K562 (cell line): Measurements from ENCODE around the gene IRF9. TPM values are rescaled to one million over a fixed set of nuclear protein-coding genes. Genes with fewer than 3 reads are reported as not detected.

ENCODE experiments used
- CCNT2 ChIP-seq: IDR thresholded peaks from 2 replicates; pipeline ENCODE4 v1.6.1; 2011; ENCODE audit warnings: borderline replicate concordance, low read depth, mild to moderate bottlenecking, moderate library complexity, mixed read lengths, low read length; ENCODE audit not compliant: insufficient read length; ENCODE audit errors: extremely low read depth
- CREB1 ChIP-seq, 2 experiments: sonication (generic) in 1 of 2; formaldehyde crosslinking in 1 of 2; IDR thresholded peaks; 2 replicates each; pipeline versions ENCODE4 v1.6.1 to v1.8.0; 2012 to 2022; ENCODE audit warnings: inconsistent platforms in 1 of 2, mild to moderate bottlenecking in 1 of 2, missing genetic modification reagents in 1 of 2, moderate library complexity in 1 of 2
- EP300 ChIP-seq: IDR thresholded peaks from 2 replicates; pipeline ENCODE4 v1.6.1; 2012; ENCODE audit warnings: low read length, improper control_type of control experiment
- FIP1L1 ChIP-seq: fragments of 200-400 bp; formaldehyde crosslinking; IDR thresholded peaks from 2 replicates; pipeline ENCODE4 v1.6.1; 2018; ENCODE audit warnings: mild to moderate bottlenecking, low read depth, low read length; ENCODE audit not compliant: poor library complexity, severe bottlenecking
- GABPB2 ChIP-seq: fragments of 250-450 bp; sonication (Bioruptor Pico); conservative IDR thresholded peaks from 2 replicates; pipeline ENCODE4 v1.5.1; 2021; ENCODE audit warnings: mild to moderate bottlenecking
- GATAD2B ChIP-seq: fragments of 450-650 bp; IDR thresholded peaks from 2 replicates; pipeline ENCODE4 v1.6.1; 2017; ENCODE audit warnings: mild to moderate bottlenecking, borderline replicate concordance
- HNRNPK ChIP-seq: fragments of 200-400 bp; formaldehyde crosslinking; IDR thresholded peaks from one replicate; pipeline ENCODE4 v1.6.1; 2018; ENCODE audit warnings: mild to moderate bottlenecking, low read depth, low read length; ENCODE audit not compliant: poor library complexity, severe bottlenecking
- KAT8 ChIP-seq: fragments of 450-650 bp; IDR thresholded peaks from 2 replicates; pipeline ENCODE4 v1.6.1; 2016; ENCODE audit warnings: low read depth, mild to moderate bottlenecking
- LARP7 ChIP-seq: fragments of 450-650 bp; IDR thresholded peaks from 2 replicates; pipeline ENCODE4 v1.6.1; 2016
- NFRKB ChIP-seq: fragments of 450-650 bp; IDR thresholded peaks from 2 replicates; pipeline ENCODE4 v1.6.1; 2016; ENCODE audit warnings: low read depth
- NONO ChIP-seq, 2 experiments: fragments of 200-400 bp in 1 of 2; fragments of 450-650 bp in 1 of 2; formaldehyde crosslinking in 1 of 2; IDR thresholded peaks; 2 replicates each; pipeline ENCODE4 v1.6.1; 2017; ENCODE audit warnings: low read depth in 2 of 2, mild to moderate bottlenecking in 2 of 2, moderate library complexity in 2 of 2, low read length in 1 of 2
- RFX7 ChIP-seq: fragments of 250-450 bp; sonication (Bioruptor Pico); IDR thresholded peaks from 2 replicates; pipeline ENCODE4 v1.5.1; 2021; ENCODE audit warnings: mild to moderate bottlenecking
- TARDBP ChIP-seq: fragments of 450-650 bp; IDR thresholded peaks from 2 replicates; pipeline ENCODE4 v1.6.1; 2016
- TCF7L2 ChIP-seq: fragments of 150-350 bp; IDR thresholded peaks from 2 replicates; pipeline ENCODE4 v1.6.1; 2016; ENCODE audit warnings: low read depth, mild to moderate bottlenecking, low read length, moderate library complexity
- ZKSCAN3 ChIP-seq: fragments of 250-450 bp; sonication (Bioruptor Pico); IDR thresholded peaks from 2 replicates; pipeline ENCODE4 v1.4.0; 2020
- ZNF143 ChIP-seq: sonication (generic); formaldehyde crosslinking; IDR thresholded peaks from 2 replicates; pipeline ENCODE4 v1.9.0; 2022; ENCODE audit warnings: mild to moderate bottlenecking, missing genetic modification reagents
- ZNF174 ChIP-seq: fragments of 250-450 bp; sonication (Bioruptor Pico); IDR thresholded peaks from 2 replicates; pipeline ENCODE4 v1.4.0; 2020; ENCODE audit warnings: mild to moderate bottlenecking
- ZNF253 ChIP-seq: fragments of 250-450 bp; sonication (Bioruptor Pico); conservative IDR thresholded peaks from 2 replicates; pipeline ENCODE4 v1.6.1; 2021; ENCODE audit warnings: mild to moderate bottlenecking
- ZNF583 ChIP-seq: fragments of 250-450 bp; sonication (Bioruptor Pico); IDR thresholded peaks from 2 replicates; pipeline ENCODE4 v1.4.0; 2020
- ZNF584 ChIP-seq: fragments of 200-800 bp; sonication (Bioruptor generic); IDR thresholded peaks from 2 replicates; pipeline ENCODE4 v1.6.1; 2016; ENCODE audit warnings: low read depth, mild to moderate bottlenecking, missing genetic modification characterization, missing compliant biosample characterization
- ZZZ3 ChIP-seq: fragments of 450-650 bp; IDR thresholded peaks from 2 replicates; pipeline ENCODE4 v1.6.1; 2016; ENCODE audit warnings: antibody characterized with exemption, mild to moderate bottlenecking, moderate library complexity
- polyA plus RNA-seq, 8 experiments: library from polyadenylated mRNA; depleted of rRNA in 4 of 8; stranded (reverse) in 5 of 8; unstranded in 3 of 8; fragments of >200 nt; fragmentation: Nextera tagmentation in 2 of 8; fragmentation: Illumina TruSeq in 1 of 8; extraction: Ambion mirVana in 2 of 8; extraction: Trizol in 1 of 8; gene quantifications; 2 replicates each; pipeline versions ENCODE4 v1.2.1 to v1.2.3, GENCODE V29; 2011 to 2014; ENCODE audit warnings: inconsistent platforms in 1 of 8, missing spikeins in 1 of 8
- total RNA-seq, 7 experiments: library from RNA; depleted of rRNA in 6 of 7; stranded (reverse); fragments of >200 nt in 6 of 7; fragmentation: Illumina TruSeq in 2 of 7; extraction: Trizol in 2 of 7; gene quantifications; 2 replicates each; pipeline versions ENCODE4 v1.2.1 to v1.2.3, GENCODE V29; 2011 to 2021; ENCODE audit warnings: low replicate concordance in 1 of 7
- TF ChIP-seq, protein P1 (sequence below): sonication (generic); formaldehyde crosslinking; IDR thresholded peaks from 2 replicates; pipeline ENCODE4 v1.8.0; 2022; ENCODE audit warnings: missing genetic modification reagents, mild to moderate bottlenecking, borderline replicate concordance
- TF ChIP-seq, protein P2 (sequence below): sonication (generic); formaldehyde crosslinking; IDR thresholded peaks from 2 replicates; pipeline ENCODE4 v1.8.0; 2022; ENCODE audit warnings: mild to moderate bottlenecking, missing genetic modification reagents
- TF ChIP-seq, protein P3 (sequence below): fragments of 450-650 bp; IDR thresholded peaks from 2 replicates; pipeline ENCODE4 v1.6.1; 2016; ENCODE audit warnings: antibody characterized with exemption

The IRF9 gene
- total and polyA plus RNA-seq, 9 of the 15 experiments (the other 6 are each of a cell fraction or from before 2014, with no cell fraction given): 0.79 to 14.8 (median 6.1) TPM

DNA sequence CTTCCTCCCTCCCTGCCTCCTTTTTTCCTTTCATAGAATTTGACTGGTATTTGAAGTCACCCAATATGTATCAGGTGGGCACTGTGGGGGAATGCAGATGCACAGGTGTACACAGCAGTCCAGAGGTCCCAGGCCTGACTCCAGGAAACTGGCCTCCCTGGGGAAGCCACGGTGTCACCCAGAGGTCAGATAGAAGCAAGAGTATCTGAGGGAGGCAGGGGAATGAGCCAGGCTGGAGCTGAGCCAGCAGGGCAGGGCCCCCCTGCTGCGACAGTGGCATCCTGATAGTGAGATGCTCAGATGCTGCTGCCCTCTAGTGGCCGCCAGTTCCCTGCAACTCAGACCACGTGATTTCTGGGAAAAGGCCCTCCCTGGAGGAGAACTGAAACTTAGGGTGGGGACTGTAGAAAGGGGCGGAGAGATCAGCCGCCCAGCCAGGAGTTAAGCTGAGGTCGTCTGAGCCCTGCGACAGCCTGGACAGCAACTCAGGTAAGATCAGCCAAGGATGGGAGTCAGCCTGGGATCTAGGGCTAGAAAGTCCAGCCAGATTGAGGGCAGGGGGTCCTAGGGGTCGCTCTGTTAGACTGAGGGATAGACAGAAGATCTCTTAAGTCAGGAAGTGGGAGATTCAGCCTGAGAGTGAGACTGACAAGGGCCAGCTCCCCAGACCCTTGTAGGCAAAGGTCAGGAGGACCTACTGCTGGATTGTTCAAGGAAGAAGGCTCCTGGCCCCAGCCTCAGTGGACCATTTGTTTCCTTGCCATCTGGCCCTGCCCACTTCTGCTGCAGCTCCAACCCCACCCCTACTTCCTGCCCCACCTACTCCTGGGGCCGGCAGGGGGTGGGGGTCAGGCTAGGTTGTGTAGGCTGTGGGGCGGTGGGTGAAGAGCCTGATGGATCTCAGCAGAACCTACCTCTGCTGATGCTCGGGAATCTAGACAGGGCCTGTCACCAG lies at the start of gene IRF9 (continued):
- TF ChIP-seq, protein P1, sequence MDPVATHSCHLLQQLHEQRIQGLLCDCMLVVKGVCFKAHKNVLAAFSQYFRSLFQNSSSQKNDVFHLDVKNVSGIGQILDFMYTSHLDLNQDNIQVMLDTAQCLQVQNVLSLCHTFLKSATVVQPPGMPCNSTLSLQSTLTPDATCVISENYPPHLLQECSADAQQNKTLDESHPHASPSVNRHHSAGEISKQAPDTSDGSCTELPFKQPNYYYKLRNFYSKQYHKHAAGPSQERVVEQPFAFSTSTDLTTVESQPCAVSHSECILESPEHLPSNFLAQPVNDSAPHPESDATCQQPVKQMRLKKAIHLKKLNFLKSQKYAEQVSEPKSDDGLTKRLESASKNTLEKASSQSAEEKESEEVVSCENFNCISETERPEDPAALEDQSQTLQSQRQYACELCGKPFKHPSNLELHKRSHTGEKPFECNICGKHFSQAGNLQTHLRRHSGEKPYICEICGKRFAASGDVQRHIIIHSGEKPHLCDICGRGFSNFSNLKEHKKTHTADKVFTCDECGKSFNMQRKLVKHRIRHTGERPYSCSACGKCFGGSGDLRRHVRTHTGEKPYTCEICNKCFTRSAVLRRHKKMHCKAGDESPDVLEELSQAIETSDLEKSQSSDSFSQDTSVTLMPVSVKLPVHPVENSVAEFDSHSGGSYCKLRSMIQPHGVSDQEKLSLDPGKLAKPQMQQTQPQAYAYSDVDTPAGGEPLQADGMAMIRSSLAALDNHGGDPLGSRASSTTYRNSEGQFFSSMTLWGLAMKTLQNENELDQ (CRISPR knock-in tag): no peak
- TF ChIP-seq KAT8 (no peak), CREB1 (IDR thresholded peaks at IDR 0.05) (no peak), CREB1 (CRISPR knock-in tag; IDR thresholded peaks at IDR 0.05) (peak; percentile 63; the same call in 1 of the 2 replicates), LARP7 (no peak), ZNF253 (CRISPR knock-in tag) (no peak), ZZZ3 (no peak), EP300 (peak; percentile 42), ZNF583 (CRISPR knock-in tag) (no peak), ZNF174 (no peak), ZKSCAN3 (CRISPR knock-in tag) (no peak), RFX7 (CRISPR knock-in tag) (no peak), NFRKB (no peak), FIP1L1 (no peak), CCNT2 (no peak), ZNF584 (CRISPR knock-in tag) (no peak), ZNF143 (CRISPR knock-in tag) (no peak), GABPB2 (CRISPR knock-in tag) (no peak), TCF7L2 (no peak), HNRNPK (no peak), GATAD2B (0 out of 2 replicates have a peak, but pooled peaks have one; percentile 51), NONO (IDR thresholded peaks at IDR 0.05; ENCODE audit: low read depth in 2 of 2, low read length in 1 of 2) (no peak), TARDBP (no peak)
- TF ChIP-seq, protein P2, sequence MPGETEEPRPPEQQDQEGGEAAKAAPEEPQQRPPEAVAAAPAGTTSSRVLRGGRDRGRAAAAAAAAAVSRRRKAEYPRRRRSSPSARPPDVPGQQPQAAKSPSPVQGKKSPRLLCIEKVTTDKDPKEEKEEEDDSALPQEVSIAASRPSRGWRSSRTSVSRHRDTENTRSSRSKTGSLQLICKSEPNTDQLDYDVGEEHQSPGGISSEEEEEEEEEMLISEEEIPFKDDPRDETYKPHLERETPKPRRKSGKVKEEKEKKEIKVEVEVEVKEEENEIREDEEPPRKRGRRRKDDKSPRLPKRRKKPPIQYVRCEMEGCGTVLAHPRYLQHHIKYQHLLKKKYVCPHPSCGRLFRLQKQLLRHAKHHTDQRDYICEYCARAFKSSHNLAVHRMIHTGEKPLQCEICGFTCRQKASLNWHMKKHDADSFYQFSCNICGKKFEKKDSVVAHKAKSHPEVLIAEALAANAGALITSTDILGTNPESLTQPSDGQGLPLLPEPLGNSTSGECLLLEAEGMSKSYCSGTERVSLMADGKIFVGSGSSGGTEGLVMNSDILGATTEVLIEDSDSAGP (CRISPR knock-in tag): no peak
- TF ChIP-seq, protein P3, sequence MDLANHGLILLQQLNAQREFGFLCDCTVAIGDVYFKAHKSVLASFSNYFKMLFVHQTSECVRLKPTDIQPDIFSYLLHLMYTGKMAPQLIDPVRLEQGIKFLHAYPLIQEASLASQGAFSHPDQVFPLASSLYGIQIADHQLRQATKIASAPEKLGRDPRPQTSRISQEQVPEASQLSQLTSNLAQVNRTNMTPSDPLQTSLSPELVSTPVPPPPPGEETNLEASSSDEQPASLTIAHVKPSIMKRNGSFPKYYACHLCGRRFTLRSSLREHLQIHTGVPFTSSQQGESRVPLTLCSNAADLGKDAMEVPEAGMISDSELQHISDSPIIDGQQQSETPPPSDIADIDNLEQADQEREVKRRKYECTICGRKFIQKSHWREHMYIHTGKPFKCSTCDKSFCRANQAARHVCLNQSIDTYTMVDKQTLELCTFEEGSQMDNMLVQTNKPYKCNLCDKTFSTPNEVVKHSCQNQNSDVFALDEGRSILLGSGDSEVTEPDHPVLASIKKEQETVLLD: peak; percentile 51; the same call in 1 of the 2 replicates
